Ovary (tissue), 3 donors: ENCODE results near the gene GOLGA5.

Experiments
- CTCF ChIP-seq, 3 donors: fragments of 450-650 bp in 2 of 3; fragments of 200-600 bp in 1 of 3; IDR thresholded peaks; one replicate each; pipeline versions ENCODE4 v1.5.1 to v1.8.0; 2016 to 2022; ENCODE audit warnings: antibody characterized with exemption in 3 of 3, mild to moderate bottlenecking in 1 of 3
- POLR2A ChIP-seq: fragments of 450-650 bp; IDR thresholded peaks from one replicate; pipeline ENCODE4 v1.6.1; 2017; ENCODE audit warnings: antibody characterized with exemption, mild to moderate bottlenecking, moderate library complexity
- donor health status: DM: no; HTN: no; CAD: no.

GRCh38 chr14:92832137-92832700 lies 38.1 kb downstream of the GOLGA5 start:
- TF ChIP-seq CTCF (IDR thresholded peaks at IDR 0.05) = no peak
- TF ChIP-seq POLR2A = no peak
